Stomach (tissue), 9 donors: ENCODE results near the gene TPBGL. TPM values are rescaled to one million over a fixed set of nuclear protein-coding genes. Genes with fewer than 3 reads are reported as not detected.

Experiments used
- DNase-seq, 2 donors: peaks; one replicate each; pipeline versions ENCODE4 v3.0.0 to v3.0.0-alpha.2; 2013 to 2019
- H3K27ac ChIP-seq, 5 donors: fragments of 200-600 bp in 4 of 5; sonication (generic) in 4 of 5; one replicate each; pipeline ENCODE4 v1.5.1; 2013 to 2019; ENCODE audit warnings: mild to moderate bottlenecking in 1 of 5, moderate library complexity in 1 of 5
- H3K27me3 ChIP-seq, 3 donors: fragments of 200-600 bp; sonication (generic); one replicate each; pipeline ENCODE4 v1.5.1; 2017 to 2019; ENCODE audit warnings: mixed run types in 1 of 3
- H3K36me3 ChIP-seq, 4 donors: fragments of 200-600 bp; sonication (generic); 1 replicate in 3 of 4; 2 replicates in 1 of 4; pipeline ENCODE4 v1.5.1; 2016 to 2019
- H3K4me1 ChIP-seq, 4 donors: fragments of 200-600 bp; sonication (generic); one replicate each; pipeline ENCODE4 v1.5.1; 2016 to 2019
- H3K4me3 ChIP-seq, 4 donors: fragments of 200-600 bp; sonication (generic) in 3 of 4; one replicate each; pipeline ENCODE4 v1.5.1; 2016 to 2019; ENCODE audit warnings: mild to moderate bottlenecking in 1 of 4
- H3K9me3 ChIP-seq, 4 donors: fragments of 200-600 bp; sonication (generic); one replicate each; pipeline ENCODE4 v1.5.1; 2016 to 2019
- EP300 ChIP-seq: sonication (generic); formaldehyde crosslinking; IDR thresholded peaks from one replicate; pipeline ENCODE4 v1.6.1; 2017; ENCODE audit warnings: antibody characterized with exemption
- POLR2A ChIP-seq, 4 donors: fragments of 450-650 bp; IDR thresholded peaks; one replicate each; pipeline ENCODE4 v1.6.1; 2016; ENCODE audit warnings: antibody characterized with exemption in 4 of 4, control low read depth in 2 of 4, mild to moderate bottlenecking in 1 of 4, moderate library complexity in 1 of 4
- POLR2AphosphoS5 ChIP-seq, 3 donors: sonication (generic); formaldehyde crosslinking; IDR thresholded peaks; one replicate each; pipeline ENCODE4 v1.6.1; 2016; ENCODE audit warnings: antibody characterized with exemption in 3 of 3
- WGBS, 5 donors: extraction: QIAGEN DNeasy Blood & Tissue Kit in 3 of 5; methylation state at CpG; one replicate each; pipeline versions ENCODE4 v1.1.5 to v1.1.7; 2013 to 2018; 5-methylcytosine and 5-hydroxymethylcytosine counted together
- intact Hi-C: fragments of 100-400 bp; cut with DNase I; formaldehyde crosslinking; loops from one replicate; pipeline ENCODE4 v1.15.1; 2023; ENCODE audit warnings: low total_unique reads
- polyA plus RNA-seq, 3 donors: library from polyadenylated mRNA; stranded (reverse); fragments of 200-250 nt; gene quantifications; one replicate each; pipeline ENCODE4 v1.2.3, GENCODE V29; 2013
- total RNA-seq, 5 donors: library from RNA; depleted of rRNA; stranded (reverse); fragments of >200 nt; gene quantifications; one replicate each; pipeline versions ENCODE4 v1.1.0 to v1.2.3, GENCODE V29; 2014 to 2016
- TF ChIP-seq, protein P1 (sequence below), 7 experiments: fragments of 450-650 bp in 4 of 7; fragments of 200-600 bp in 3 of 7; sonication (generic) in 3 of 7; IDR thresholded peaks; one replicate each; pipeline ENCODE4 v1.5.1; 2016 to 2019; ENCODE audit warnings: antibody characterized with exemption in 7 of 7, control low read depth in 2 of 7, mild to moderate bottlenecking in 1 of 7
- donor health status: healthy with polysubstance abuse.
- donor health status: Bipolar disorder and iron deficiency.
- donor health status: healthy.

Gene TPBGL
- total and polyA plus RNA-seq, 8 donors: 0.13 to 1.2 TPM; not detected in 6

DNA sequence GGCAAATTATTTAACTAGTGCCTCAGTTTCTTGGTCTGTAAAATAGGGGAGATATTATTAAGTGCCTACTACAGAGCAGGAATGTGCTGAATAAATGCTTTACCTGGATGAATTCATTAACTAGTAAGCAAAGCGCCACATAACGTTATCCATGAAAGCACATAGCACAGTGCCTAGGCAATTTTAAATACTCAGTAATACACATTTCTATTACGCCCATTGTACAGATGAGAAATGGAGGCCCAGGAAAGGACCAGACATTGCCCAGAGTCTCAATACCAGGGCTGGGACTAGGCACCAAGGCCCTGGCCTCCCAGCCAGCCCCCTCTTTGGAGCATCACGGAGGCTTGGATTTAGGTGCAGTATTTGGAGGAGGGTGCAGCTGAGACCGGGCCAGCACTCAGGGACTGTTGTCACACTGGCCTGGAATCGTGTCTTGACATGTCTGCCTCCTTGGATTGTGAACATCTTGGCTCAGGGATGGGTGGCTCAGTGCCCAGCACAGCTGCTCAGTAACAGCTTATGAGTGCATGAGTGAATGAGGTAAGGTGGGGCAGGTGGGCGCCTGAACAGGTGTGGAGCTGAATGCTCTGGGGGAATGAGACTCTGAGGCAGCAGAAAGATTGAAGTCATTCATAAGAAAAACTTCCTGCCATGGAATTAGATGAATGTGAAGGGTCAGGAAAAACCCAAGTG is 42.1 kb upstream of the TPBGL start:
- no peak for DNase-seq
- H3K4me1 ChIP-seq: peaks cover 0 to 23% (median 14%) of the 10 kb centered on the region in 4 donors
- H3K4me3 ChIP-seq: no peak overlapping the region
- H3K36me3 ChIP-seq: no peaks in the 10 kb centered on the region
- no peaks in the 10 kb centered on the region for H3K9me3 ChIP-seq
- TF ChIP-seq POLR2A (IDR thresholded peaks at IDR 0.05) (no peak), POLR2AphosphoS5 (IDR thresholded peaks at IDR 0.05) (no peak), EP300 (no peak)
- TF ChIP-seq, protein P1, sequence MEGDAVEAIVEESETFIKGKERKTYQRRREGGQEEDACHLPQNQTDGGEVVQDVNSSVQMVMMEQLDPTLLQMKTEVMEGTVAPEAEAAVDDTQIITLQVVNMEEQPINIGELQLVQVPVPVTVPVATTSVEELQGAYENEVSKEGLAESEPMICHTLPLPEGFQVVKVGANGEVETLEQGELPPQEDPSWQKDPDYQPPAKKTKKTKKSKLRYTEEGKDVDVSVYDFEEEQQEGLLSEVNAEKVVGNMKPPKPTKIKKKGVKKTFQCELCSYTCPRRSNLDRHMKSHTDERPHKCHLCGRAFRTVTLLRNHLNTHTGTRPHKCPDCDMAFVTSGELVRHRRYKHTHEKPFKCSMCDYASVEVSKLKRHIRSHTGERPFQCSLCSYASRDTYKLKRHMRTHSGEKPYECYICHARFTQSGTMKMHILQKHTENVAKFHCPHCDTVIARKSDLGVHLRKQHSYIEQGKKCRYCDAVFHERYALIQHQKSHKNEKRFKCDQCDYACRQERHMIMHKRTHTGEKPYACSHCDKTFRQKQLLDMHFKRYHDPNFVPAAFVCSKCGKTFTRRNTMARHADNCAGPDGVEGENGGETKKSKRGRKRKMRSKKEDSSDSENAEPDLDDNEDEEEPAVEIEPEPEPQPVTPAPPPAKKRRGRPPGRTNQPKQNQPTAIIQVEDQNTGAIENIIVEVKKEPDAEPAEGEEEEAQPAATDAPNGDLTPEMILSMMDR (IDR thresholded peaks at IDR 0.05): no peak
- no peak overlapping the region for H3K27ac ChIP-seq
- no peaks in the 10 kb centered on the region for H3K27me3 ChIP-seq
- intact Hi-C loops: no loop called here
- WGBS, 5 donors: 82 to 89% (median 85%) methylated on average over 7 of the region's 7 CpGs

DNA sequence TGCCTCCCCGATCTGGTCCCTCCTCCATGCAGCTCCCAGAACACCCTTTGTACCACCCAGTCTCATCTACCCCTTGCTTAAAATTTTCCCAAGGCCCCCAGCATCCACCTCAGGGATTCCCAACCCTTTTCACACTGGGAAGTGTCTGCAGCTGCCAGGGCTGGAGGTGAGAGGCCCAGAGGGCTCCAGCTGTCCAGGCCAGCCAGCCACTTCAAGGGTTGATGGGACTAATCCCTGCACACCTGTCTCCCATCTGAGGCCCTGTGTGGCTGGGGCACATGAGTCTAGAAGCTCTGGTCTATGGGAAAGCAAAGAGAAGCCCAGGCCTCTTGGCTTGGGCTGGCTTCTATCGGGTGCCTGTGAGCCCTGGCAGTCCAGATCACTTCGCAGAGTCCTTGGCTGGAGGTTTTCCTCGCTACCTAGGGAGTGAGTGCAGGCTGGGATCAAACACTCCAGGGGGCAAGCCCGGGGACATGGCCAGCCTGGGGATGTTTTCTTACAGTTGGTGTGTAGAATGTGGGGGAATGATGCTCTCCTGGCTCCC is 41.1 kb upstream of the TPBGL start:
- intact Hi-C loops: no loop called here
- H3K4me1 ChIP-seq: peaks cover 0 to 15% (median 10%) of the 10 kb centered on the region in 4 donors
- H3K9me3 ChIP-seq: no peaks in the 10 kb centered on the region
- H3K27me3 ChIP-seq: no peaks in the 10 kb centered on the region
- H3K27ac ChIP-seq: no peak overlapping the region
- DNase-seq: no peak
- TF ChIP-seq, protein P1 (IDR thresholded peaks at IDR 0.05): no peak
- TF ChIP-seq EP300: no peak
- no peak for TF ChIP-seq POLR2A (IDR thresholded peaks at IDR 0.05)
- no peak for TF ChIP-seq POLR2AphosphoS5 (IDR thresholded peaks at IDR 0.05)
- no peaks in the 10 kb centered on the region for H3K36me3 ChIP-seq
- 72 to 86% (median 84%) methylated on average over 2 to 5 of the region's 5 CpGs for WGBS, 5 donors
- no peak overlapping the region for H3K4me3 ChIP-seq

DNA sequence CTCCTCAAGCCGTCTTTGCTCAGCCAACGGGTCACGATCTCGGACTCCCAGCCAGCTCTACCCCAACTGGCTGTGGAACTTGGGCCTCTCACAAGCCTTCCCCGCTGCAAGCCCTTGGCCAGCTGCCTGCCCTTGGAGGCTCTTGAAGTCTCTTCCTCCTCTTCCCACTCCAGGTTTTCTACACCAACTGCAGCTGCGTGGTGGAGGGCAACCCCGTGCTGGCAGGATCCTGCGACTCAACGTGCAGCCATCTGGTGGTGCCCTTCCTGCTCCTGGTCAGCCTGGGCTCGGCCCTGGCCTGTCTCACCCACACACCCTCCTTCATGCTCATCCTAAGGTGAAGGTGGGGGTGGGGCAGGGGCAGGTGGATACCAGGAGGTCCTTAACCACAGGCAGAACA is 40.5 kb upstream of the TPBGL start:
- H3K4me3 ChIP-seq: no peak overlapping the region
- H3K27me3 ChIP-seq: no peaks in the 10 kb centered on the region
- intact Hi-C loops: no loop called here
- TF ChIP-seq EP300 (no peak), POLR2AphosphoS5 (IDR thresholded peaks at IDR 0.05) (no peak)
- TF ChIP-seq, protein P1 (IDR thresholded peaks at IDR 0.05): no peak
- no peak for DNase-seq
- no peak overlapping the region for H3K27ac ChIP-seq
- 65 to 74% (median 69%) methylated on average over 9 to 10 of the region's 10 CpGs for whole genome bisulfite sequencing, 5 donors
- no peaks in the 10 kb centered on the region for H3K9me3 ChIP-seq
- H3K4me1 ChIP-seq: peaks cover 0 to 9% (median 9%) of the 10 kb centered on the region in 4 donors
- H3K36me3 ChIP-seq: no peaks in the 10 kb centered on the region

DNA sequence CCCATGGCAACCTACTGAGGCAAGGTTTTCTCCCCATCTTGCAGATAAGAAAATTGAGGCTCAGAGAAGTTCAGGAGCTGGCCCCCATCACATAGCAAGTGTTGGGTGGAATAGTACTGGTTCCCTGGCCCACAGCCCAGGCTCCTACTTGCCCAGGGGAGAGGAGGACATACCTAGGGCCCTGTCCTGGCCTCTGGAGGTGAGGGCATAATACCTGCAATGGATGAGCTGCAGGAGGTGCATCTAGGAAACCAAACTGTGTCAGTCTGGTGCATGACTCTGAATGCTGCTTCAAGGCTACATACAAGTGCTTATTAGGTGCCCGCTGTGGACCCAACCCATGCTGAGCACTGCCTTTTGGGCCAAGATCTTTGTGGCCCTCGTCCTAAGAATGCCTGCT is 40.0 kb upstream of the TPBGL start:
- TF ChIP-seq POLR2AphosphoS5 (IDR thresholded peaks at IDR 0.05) (no peak), POLR2A (IDR thresholded peaks at IDR 0.05) (no peak), EP300 (no peak)
- TF ChIP-seq, protein P1 (IDR thresholded peaks at IDR 0.05): no peak
- 75 to 94% (median 89%) methylated on average over 2 of the region's 2 CpGs for WGBS, 5 donors
- no peaks in the 10 kb centered on the region for H3K9me3 ChIP-seq
- no peaks in the 10 kb centered on the region for H3K36me3 ChIP-seq
- no peak overlapping the region for H3K27ac ChIP-seq
- H3K4me3 ChIP-seq: no peak overlapping the region
- intact Hi-C loops: no loop called here
- DNase-seq: no peak
- peaks cover 0 to 5% (median 4%) of the 10 kb centered on the region in 4 donors for H3K4me1 ChIP-seq
- H3K27me3 ChIP-seq: no peaks in the 10 kb centered on the region
